GM19467 (cell line): Measurements from ENCODE around the gene S100A9.

ENCODE experiments used
- ATAC-seq: cut with Tn5 transposase; IDR thresholded peaks from one replicate; pipeline ENCODE4 v1.9.1; 2021; ENCODE audit warnings: mild to moderate bottlenecking, moderate library complexity; ENCODE audit not compliant: unreplicated experiment

The S100A9 gene

DNA sequence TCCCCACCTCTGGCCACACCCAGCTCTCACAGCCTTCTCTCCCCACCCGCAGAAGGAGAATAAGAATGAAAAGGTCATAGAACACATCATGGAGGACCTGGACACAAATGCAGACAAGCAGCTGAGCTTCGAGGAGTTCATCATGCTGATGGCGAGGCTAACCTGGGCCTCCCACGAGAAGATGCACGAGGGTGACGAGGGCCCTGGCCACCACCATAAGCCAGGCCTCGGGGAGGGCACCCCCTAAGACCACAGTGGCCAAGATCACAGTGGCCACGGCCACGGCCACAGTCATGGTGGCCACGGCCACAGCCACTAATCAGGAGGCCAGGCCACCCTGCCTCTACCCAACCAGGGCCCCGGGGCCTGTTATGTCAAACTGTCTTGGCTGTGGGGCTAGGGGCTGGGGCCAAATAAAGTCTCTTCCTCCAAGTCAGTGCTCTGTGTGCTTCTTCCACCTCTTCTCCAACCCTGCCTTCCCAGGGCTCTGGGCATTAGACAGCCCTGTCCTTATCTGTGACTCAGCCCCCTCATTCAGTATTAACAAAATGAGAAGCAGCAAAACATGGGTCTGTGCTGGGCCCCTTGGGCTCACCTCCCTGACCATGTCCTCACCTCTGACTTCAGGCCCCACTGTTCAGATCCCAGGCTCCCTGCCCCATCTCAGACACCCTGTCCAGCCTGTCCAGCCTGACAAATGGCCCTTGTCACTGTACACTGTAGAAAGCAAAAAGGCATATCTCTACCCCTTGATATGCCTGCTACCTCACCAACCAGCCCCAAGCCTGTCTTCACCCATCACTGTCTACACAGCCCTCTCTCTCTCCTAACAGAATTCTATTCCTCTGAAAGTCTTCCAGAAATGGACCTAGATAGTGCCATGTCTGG, 3.2 kb downstream of the S100A9 start:
- no peak for ATAC-seq

DNA sequence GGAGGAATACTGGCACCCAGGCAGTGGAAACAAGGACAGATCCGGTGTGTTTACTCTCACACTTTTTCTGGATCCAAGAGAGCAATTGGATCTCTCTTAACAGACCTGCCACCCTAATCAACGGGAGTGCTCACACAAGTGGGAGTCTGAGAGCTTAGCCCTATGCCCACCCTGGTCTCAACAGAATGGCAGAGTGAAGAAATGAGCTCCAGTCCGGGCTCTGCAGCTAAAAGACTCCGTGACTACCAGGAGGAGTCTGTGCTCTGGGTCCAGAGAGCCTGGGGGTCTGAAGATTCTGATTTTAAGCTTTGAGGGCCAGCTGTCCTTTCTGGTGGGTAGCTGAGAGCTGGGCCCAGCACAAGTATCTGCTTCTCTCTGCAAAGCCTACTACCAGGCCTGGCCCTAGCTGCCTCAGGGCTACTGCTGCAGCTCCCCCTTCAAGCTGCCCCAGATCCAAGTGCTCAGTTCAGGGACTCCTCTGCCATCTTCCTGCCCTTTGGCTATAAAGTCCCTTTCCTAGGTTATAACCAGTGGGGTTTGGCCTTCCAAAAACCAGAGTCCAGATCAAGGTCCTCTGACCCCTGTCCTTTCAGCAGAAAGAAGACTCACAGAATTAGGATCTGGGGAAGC, 3.9 kb downstream of the S100A9 start:
- no peak for ATAC-seq

DNA sequence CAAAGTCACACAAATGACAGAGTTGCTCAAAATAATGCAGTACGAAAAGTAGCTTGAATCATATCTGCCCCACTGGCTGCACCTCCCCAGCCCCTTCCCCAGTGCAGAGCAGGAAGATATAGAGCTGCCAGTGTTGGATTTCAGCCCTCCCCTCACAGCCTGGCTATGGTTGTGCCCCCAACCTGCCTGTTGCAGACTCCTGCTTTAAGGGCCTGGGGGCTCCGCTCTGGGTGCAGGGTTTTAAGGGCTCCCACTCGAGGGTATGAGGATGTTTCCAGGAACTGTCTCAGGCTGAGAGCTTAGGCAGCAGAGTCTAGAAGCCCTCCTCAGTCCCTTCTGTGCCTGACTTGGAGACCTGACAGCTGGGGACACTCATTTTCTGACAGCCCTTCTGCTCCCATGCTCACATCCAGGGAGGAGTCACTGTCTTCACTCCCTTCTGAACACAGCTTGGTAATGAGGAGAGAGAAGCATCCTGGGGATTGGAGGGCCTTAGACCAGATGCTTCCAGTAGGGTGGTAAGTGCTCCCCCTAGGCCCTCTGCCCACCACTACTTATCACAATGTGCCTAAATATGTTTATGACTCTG, 4.6 kb downstream of the S100A9 start:
- no peak for ATAC-seq

DNA sequence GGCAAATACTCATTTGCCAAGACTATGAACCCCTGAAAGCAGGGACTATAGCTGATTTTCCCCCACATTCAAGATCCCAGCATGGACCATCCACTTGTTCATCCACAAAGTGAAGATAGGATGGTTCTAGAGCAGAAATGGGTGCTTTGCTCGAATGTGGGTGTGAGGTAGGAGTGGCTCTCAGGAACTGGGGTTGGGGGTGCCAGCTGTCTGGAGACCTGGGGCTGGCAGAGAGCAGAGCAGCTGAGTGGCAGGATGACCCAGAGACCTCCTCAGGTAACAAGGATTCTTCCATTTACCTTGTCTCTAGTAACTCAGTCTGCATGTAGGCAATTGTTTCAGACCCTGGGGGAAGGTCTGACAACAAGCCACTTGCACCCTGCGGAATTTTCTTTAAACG, 6.0 kb downstream of the S100A9 start:
- no peak for ATAC-seq

DNA sequence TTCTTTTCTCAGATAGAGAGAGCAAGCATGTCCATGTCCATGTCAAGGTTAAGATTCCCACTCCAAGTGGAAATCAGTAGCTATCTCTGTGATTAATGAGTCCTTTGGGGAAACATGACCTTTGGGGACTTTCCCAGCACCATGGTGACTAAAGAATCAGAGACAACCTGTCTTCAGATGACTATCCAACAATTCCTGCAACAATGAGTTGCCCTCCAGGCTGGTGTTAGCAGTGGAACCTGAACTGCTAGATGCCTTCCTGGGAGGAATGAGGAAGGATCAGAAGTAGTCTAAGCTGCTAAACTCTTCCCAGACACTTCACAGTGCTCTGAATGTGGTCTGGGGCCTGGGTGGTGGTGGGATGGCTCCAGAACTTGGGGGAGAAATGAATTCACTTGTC, 6.5 kb downstream of the S100A9 start:
- ATAC-seq = no peak

DNA sequence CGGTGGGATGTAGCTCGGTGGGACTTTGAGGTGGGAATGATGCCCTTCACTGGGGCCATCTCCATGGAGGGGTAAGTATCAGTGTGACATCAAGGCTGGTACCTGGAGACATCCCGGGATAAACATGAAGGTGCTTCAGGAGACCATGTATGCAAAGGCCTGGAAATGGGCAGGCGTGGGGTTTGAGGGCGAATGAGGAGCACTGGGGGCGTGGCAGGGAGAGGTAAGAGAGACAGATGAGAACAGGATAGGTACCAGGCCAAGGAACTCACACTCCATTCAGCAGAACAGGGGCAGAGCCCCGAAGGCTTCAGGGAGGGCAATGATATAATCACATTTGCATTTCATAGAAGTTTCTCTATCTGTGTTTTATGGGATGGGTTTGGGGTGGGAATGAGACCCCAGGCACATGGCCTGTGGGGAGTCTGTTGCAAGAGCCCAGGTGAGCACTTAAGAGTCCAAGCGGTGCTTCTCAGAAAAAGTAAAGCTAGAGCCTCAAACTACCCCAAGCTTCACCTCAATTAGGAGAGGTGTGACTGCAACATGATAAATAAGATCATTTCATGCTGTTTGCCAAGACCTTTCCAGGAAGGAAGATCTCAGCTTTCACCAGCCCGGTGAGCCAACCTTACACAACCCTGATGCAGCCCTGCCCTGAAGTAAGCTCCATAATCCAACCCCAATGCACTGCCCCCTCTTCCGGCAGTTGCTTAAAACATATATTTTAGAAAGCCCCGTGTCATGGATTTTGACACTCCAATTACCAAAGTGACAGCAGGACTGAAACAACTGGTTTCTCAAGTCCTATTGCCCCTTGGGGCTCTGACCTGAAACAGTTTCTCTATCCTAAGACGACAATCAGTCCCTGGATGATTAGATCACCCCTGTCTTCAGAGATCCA, 7.4 kb downstream of the S100A9 start:
- ATAC-seq = no peak

DNA sequence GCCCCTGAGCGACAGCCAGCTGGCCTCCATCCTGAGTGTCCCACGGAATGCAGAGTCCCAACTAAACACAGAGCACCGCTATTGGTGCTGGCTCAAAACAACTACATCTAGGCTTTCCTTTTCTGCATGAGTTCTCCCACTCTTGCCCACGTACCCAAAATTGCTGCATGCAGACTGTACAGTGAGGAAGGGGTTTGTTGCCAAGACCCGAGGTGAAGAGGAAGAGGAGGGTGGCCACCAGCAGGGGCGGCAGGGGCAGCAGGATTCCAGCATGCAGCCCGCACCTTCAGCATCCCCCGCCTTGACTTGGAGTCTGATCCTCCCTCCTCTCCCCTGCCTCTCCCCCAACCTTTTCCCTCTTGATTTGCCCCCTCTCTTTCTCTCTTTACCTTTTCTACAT, 8.0 kb downstream of the S100A9 start:
- no peak for ATAC-seq

DNA sequence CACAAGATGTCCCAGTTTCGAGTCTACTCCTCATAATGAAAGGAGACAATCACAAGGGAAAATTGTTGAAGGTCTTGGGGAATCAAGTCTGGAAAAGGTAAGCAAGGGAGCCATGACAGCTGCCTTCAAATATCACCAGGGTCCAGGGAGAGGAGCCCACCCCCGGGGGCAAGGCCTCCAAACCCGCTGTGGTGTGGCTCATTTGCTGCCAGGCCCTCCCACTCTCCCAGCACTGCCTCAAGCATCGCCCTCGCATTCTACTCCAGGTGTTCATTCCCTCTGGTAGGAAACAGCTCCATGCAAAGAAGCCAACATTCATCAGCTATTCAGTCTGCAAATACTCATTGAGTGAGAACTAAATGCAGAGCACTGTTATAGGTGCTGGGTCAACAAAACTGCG, 8.6 kb downstream of the S100A9 start:
- no peak for ATAC-seq

DNA sequence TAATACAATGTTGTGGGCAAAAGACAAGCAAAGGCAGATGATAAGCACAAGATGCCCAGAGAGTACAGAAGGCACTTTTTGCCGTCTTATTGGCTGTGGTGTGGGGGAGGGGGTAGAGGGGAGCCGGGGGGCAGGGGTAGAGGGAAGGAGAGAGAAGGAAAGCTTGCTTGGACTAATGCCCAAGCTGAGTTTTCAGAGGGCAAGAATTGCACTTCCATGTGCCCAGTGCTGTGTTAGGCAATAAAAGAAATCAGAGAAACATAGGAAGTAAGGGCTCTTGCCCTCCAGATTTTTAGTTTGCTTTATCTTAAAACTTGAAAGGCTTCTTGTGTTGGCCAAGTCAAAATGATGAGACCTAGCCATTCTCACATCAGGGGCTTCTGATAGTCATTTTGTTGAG, 9.4 kb downstream of the S100A9 start:
- ATAC-seq = no peak

DNA sequence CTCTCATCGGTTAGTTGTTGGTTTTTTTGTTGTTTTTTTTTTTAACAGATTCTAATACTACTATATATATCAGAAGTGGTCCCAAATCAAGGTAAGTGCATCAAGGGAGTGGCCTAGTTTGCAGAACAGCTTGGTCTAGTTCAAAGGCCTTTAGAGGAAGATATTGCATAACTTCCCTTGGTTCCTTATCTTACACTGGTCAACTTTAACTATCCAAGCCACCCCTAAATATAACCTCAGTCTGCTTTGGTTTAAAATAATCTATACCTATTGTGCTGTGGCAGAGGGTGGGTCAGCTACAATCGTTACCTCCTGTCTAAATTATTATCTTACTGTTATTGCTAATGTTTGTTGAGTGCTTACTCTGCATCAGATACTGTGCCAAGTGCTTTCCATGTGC, 10.8 kb downstream of the S100A9 start:
- no peak for ATAC-seq

DNA sequence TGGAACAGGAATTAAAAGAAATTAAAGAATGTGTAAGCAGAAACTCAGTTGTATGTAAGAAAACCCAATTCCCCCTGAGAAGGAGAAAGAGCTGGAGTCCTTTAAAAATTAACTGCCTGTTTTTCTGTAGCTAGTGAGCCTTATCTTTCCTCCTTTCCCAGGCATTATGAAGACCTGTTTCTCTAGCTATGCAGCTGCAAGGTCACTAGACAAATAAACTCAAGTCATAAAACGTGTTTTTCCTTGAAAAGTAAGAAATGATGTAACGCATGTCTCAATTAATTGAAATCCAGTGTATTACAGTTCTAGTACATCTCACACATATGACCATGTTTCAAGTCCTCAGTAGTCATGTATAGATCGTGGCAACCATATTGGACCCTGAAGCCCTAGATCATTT, 12.5 kb downstream of the S100A9 start:
- no peak for ATAC-seq

DNA sequence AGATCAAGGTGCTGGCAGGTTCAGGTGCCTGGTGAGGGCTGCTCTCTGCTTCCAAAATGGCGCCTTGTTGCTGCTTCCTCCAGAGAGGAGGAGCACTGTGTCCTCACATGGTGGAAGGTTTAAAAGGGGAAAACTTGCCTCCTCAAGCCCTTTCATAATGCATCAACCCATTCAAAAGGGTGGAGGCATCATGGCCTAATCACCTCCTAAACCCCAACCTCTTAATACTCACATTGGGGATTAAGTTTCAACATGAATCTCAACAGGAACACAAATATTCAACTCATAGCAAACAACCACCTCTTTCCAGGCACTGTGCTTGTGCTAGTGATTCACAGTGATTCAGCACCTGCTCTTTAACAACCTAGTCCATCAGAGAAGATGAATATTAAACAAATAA, 13.6 kb downstream of the S100A9 start:
- no peak for ATAC-seq

DNA sequence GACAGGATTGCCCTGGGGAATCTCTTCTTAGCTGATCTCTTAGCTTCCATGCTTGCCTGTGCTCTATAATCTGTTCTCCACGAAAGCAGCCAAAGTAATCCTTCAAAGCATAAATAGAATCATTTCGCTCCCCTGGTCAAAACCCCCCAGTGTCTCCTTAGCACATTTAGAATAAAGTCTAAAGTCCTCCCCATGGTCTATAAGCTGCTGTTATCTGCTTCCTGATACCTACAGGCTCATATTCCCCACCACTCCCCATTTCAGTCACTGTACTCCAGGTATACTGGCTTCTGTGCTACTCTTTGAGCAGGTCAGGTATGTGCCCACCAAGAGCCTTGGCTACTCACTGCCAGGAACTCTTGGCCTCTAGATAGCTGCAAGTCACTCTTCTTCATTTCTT, 14.9 kb downstream of the S100A9 start:
- ATAC-seq = no peak

DNA sequence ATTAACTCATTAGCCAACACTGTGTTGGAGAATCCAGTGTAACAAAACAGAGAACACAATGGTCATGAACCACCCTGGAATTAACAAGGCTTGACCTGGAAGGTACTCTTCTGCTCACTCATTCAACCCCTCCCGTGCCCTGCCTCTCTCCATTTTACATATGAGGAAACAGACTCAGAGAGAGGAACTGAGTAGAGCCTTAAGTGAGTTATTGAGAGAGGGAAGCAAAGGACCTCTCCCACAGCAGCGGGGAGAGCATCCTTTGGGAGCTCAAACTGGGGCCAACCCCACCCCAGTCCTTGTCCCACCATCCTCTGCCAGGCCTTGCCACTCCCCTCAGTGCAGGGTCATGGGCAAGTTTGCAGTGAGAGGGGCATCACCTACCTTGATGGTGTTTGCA, 16.4 kb downstream of the S100A9 start:
- no peak for ATAC-seq

DNA sequence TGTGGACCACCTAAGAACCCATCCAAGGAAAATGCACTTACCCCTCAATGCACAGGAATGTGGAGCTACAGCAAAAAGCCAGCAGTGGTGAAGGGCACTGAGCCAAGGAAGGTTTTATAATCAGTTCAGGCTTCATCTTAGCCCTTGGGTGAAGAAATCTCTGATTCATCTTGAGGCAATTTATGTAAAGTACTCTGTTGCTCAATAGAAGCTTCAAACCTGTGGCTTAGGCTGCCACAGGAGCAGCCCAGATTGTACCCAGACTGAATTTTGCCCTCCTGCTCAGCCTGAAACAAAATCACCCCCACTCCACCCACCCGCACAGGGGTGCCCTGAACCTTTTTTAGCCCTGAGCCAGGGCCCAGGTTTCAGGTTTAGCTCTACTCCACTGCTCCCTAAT, 17.9 kb downstream of the S100A9 start, which contains the start of gene S100A12:
S100A12 (minus strand) TSS at position 111 of the 400 bp plus-strand sequence. CDS start 1,029 bp downstream, outside the sequence.
- ATAC-seq = no peak

DNA sequence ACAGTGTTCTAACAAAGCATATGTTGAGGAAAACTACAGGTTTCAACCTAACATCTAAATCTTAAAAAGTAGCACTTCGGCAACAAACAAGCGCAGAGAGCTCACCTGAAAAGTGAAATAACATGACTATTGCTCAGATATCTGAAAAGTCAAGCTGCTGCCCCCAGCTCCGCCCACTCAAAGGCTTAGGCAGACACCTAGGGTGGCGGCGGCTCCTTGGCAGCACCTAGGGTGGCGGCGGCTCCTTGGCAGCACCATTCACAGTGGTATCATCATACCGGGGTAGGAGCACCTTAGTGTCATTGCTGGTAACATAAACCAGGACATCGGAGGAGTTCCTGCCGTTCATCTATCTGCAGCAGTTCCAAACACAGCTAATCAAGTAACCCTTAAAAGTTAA, 21.9 kb downstream of the S100A9 start:
- no peak for ATAC-seq

DNA sequence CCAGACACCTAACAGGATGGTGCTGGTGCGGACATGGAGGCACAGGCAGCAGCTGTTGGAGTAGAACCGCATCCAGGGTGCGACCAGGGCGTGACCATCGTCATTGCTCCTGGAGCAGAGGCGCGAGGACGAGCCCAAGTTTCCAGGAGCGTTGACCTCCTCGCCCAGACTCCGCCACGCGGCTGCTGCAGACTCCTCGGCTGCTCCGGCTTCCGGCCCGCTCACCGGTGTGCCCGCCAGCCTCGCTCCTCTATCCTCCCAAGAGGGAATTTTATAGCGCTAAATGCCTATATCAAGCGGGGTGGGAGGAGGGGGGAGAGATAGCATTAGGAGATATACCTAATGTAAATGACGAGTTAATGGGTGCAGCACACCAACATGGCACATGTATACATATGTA, 23.1 kb downstream of the S100A9 start:
- no peak for ATAC-seq

DNA sequence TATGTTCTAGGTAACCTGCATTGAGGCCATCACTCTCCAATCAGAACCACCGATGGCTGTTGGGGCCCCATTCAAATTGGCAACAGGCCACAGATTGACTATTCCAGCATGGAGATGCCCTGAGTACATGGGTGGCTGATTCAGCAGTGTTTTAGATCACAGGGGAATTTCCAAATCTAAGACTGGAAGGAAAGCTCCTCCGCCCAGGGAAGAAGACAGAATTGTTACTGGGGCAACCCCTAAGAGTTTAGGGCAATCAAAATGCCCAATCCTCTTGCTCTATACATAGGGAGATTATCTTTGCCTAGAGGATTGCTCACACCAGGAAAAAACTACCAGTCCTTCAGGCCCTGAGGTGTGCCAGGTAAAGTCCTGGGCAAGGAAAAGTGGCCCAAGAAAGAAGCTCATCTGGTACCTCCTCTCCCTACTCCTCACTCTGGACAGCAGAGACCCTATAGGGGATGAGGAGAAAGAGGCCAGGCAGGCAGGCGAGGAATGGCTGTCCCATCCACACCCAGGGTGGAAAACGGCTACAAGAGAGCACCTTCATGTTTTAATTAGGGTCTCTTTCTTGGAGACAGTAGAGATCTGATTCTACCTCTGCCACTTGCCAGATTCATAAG, 27.4 kb downstream of the S100A9 start:
- no peak for ATAC-seq

DNA sequence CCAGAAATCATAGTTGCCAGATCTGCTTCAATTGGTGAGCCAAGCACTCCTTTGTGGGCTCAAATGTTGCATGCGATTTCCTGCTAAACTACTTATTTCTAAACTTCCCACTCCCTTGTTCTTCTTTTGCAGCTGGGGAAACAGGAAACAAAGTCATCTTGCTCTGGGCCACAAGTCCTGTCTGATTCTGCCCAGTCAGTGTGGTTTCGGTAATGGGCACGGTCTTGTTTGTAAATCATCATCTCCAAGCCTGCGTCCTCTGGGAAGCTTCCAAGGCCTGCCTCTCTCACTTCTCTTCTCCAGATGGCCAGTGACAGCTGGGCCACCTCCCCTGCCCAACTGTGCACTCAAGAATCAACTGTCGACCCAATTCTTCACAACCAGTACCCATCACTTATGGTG, 28.8 kb downstream of the S100A9 start:
- ATAC-seq = no peak

DNA sequence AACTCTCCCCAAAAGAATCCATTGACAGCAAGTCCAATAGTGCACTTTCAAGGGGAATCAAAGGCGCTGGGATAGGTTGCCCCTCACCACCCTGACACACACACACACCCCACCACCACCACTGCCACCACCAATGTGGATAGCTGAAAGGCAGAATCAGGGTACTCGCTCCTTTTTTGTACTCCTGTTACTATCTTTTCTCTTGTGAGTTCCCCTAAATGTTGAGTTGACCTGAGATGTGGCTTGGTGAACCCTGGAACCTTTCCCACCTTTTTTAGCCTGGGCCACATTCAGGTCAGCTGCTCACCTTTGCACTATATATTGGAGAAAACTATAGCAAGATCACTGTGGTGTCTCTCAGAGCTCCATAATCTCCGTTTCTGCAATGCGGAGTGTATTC, 29.3 kb downstream of the S100A9 start:
- ATAC-seq = no peak

DNA sequence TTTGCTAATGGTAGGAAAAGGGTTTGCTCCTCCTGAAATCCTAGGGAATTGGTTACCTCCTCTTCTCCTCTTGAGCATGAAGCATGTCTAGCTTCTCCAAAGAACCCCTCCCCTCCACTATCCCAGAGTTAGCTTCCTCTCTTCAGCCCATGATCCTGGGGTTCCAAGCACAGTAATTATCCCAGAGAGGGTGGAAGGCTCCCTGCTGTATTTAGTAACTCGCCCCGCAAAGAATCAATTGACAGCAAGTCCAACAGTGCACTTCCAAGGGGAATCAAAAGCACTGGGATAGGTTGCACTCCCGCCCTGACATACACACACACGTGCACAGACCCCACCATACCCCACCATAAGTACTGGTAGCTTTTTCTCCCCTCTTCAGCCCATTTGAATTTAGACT, 30.1 kb downstream of the S100A9 start:
- ATAC-seq = no peak
